Measurements from ENCODE around the gene SHB.

GRCh38 chr9:38023661-38024035 lies 45.4 kb downstream of the SHB start:
- TF ChIP-seq REST (IDR thresholded peaks at IDR 0.05; ENCODE audit: insufficient read depth in 1 of 2, low read depth in 2 of 2, low read length in 2 of 2) (no peak), SIN3A (IDR thresholded peaks at IDR 0.05; ENCODE audit: borderline replicate concordance, insufficient read depth, low read length) (no peak)
